ENCODE data around the gene SUPT6H.

DNA sequence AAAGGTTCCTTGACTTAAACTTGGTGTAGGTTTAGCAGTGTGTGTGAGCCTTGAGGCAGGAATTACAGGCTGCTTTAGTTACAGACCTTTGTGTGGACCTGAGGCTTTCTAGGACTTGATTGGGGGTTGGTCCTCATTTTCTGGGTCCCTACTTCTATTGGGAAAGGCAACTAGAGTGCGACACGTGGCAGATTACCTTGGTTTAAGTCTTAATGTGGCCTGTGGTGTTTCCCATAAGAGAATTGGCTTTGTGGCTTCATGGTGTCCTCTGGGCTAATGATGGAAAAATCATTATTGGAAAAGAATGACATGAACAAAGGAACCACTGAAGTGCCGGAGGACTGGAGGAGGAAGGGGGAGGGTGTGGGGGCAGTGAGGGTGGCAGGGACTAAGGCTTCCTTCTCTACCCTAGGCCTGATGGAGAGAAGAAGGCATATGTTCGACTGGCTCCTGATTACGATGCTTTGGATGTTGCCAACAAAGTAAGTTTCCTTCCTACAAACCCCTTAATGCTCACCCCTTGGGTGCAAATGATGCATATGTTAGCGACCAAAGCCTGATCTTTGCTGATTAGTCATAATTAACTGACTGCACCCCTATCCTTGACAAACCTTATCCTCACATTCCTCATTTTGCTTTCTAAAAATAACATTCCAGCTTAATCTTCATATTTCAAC is 61.3 kb downstream of the SUPT6H start:
- TF ChIP-seq POLR2A (IDR thresholded peaks at IDR 0.05; ENCODE audit: low read depth, low read length) (no peak), TAF1 (IDR thresholded peaks at IDR 0.05; ENCODE audit: borderline replicate concordance, low read depth, low read length) (no peak), POLR2AphosphoS5 (IDR thresholded peaks at IDR 0.05; ENCODE audit: low read depth, low read length) (no peak)

Measured in GM12892 (cell line).